ENCODE data around the gene NFKBIE.

DNA sequence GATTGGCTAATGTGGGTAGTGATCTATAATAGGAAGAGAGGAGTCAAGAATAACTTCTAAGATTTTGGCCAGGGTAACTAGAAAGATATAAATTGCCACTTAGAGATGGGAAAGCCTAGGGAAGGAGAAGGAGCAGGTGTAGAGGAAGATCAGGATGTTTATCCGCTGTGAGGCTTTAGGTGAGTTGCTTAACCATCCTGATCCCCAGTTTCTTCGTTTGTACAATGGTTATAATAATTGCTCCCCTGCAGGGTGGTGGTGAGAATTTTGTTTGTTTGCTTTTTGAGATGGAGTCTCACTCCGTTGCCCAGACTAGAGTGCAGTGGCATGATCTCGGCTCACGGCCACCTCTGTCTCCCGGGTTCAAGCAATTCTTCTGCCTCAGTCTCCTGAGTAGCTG is 51.0 kb downstream of the NFKBIE start:
- TF ChIP-seq, protein P1, sequence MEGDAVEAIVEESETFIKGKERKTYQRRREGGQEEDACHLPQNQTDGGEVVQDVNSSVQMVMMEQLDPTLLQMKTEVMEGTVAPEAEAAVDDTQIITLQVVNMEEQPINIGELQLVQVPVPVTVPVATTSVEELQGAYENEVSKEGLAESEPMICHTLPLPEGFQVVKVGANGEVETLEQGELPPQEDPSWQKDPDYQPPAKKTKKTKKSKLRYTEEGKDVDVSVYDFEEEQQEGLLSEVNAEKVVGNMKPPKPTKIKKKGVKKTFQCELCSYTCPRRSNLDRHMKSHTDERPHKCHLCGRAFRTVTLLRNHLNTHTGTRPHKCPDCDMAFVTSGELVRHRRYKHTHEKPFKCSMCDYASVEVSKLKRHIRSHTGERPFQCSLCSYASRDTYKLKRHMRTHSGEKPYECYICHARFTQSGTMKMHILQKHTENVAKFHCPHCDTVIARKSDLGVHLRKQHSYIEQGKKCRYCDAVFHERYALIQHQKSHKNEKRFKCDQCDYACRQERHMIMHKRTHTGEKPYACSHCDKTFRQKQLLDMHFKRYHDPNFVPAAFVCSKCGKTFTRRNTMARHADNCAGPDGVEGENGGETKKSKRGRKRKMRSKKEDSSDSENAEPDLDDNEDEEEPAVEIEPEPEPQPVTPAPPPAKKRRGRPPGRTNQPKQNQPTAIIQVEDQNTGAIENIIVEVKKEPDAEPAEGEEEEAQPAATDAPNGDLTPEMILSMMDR (IDR thresholded peaks at IDR 0.05): no peak
- TF ChIP-seq POLR2A (IDR thresholded peaks at IDR 0.05) (no peak), POLR2AphosphoS5 (IDR thresholded peaks at IDR 0.05; ENCODE audit: insufficient read depth in 1 of 2, low read depth in 1 of 2) (no peak)
